ENCODE measurements around the gene HJURP. TPM values are rescaled to one million over a fixed set of nuclear protein-coding genes. Genes with fewer than 3 reads are reported as not detected.
A peak's percentile ranks its signal among the peaks of the same experiment; 100 is the strongest.

The HJURP gene
- total RNA-seq, 1 experiment from 2014 or later: 109 TPM

- H3K9me3 ChIP-seq (ENCODE audit: insufficient read depth, low read depth): no peaks in the 10 kb centered on the region
- no TSS peak for BruUV-seq (replicated peaks)
- POLR2A ChIA-PET (ENCODE audit: unreplicated experiment): no interaction called here
These were observed 18.8 kb downstream of the HJURP start for GRCh38 chr2:233835230-233836186.

DNA sequence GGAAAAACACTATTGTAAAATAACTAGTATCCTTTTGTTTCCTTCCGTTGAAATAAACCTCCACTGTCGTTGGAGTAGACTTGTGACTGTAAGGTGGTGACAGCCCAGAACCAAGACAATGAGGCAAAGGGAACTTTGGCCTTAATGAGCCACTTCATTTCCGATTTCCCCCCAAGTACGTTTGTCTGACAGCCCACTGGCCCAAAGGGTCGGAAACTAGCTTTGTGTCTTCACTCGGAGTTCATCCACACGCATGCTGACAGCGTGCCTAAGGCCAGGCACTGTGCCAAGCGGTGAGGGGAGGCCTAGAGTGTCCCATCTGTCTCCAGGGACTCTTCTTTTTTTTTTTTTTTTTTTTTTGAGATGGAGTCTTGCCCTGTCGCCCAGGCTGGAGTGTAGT, 21.0 kb downstream of the HJURP start:
- TF ChIP-seq EZH2 (IDR thresholded peaks at IDR 0.05; ENCODE audit: low read depth): no peak
- TF ChIP-seq CTCF (conservative IDR thresholded peaks at IDR 0.05): no peak
- BruUV-seq (replicated peaks): no TSS peak
- intact Hi-C loops (cut with micrococcal nuclease; ENCODE audit: unreplicated experiment): loop anchor here (2.0 to 5.0 kb wide), 6 partner anchors 143 to 981 kb away; partner anchors contain the start of gene USP40
- ChIA-PET CTCF (interaction anchor here (0.6 to 1.6 kb wide), 7 partner anchors 20 to 669 kb away, joined by 3 to 11 read pairs (median 5); no protein-coding TSS in a partner anchor), POLR2A (ENCODE audit: unreplicated experiment) (interaction anchor here (0.6 kb wide), 1 partner anchor 239 kb away, joined by 4 read pairs; no protein-coding TSS in a partner anchor)
- H3K36me3 ChIP-seq (ENCODE audit: low read depth): peaks cover 18% of the 10 kb centered on the region
- H3K27ac ChIP-seq: no peak overlapping the region
- H2AFZ ChIP-seq: no peak overlapping the region
- H3K79me2 ChIP-seq (ENCODE audit: low read depth): peaks cover 15% of the 10 kb centered on the region
- DNase-seq: no peak
- H3K27me3 ChIP-seq (ENCODE audit: insufficient read depth, low read depth): no peaks in the 10 kb centered on the region
- H4K20me1 ChIP-seq (ENCODE audit: insufficient read depth): peaks cover 5% of the 10 kb centered on the region; the same call in 1 of the 2 replicates
- H3F3A ChIP-seq (ENCODE audit: insufficient read depth, low read depth): peaks cover 51% of the 10 kb centered on the region; the same call in 1 of the 2 replicates
- no peak overlapping the region for H3K4me2 ChIP-seq
- no peaks in the 10 kb centered on the region for H3K4me1 ChIP-seq (replicated peaks; ENCODE audit: insufficient read depth)
- H3K9me3 ChIP-seq (ENCODE audit: insufficient read depth, low read depth): no peaks in the 10 kb centered on the region
- no peaks in the 10 kb centered on the region for H3K9me2 ChIP-seq (ENCODE audit: insufficient read depth)
- no peak overlapping the region for H3K4me3 ChIP-seq

More at GRCh38 chr2:233835230-233836186, 18.8 kb downstream of the HJURP start:
- Histone ChIP-seq H3K4me1 (replicated peaks; ENCODE audit: insufficient read depth) (no peaks in the 10 kb centered on the region), H3K79me2 (ENCODE audit: low read depth) (peaks cover 37% of the 10 kb centered on the region), H3K36me3 (ENCODE audit: low read depth) (peaks cover 35% of the 10 kb centered on the region), H3K27me3 (ENCODE audit: insufficient read depth, low read depth) (no peaks in the 10 kb centered on the region), H3K4me3 (no peak overlapping the region), H4K20me1 (ENCODE audit: insufficient read depth) (peaks cover 14% of the 10 kb centered on the region; the same call in 1 of the 2 replicates), H3K27ac (no peak overlapping the region), H3K4me2 (no peak overlapping the region), H3K9me2 (ENCODE audit: insufficient read depth) (no peaks in the 10 kb centered on the region), H3F3A (ENCODE audit: insufficient read depth, low read depth) (peaks cover 51% of the 10 kb centered on the region; the same call in 1 of the 2 replicates), H2AFZ (no peak overlapping the region)
- DNase-seq: no peak
- CTCF ChIA-PET: no interaction called here
- intact Hi-C loops (cut with micrococcal nuclease; ENCODE audit: unreplicated experiment): no loop called here
- TF ChIP-seq CTCF (conservative IDR thresholded peaks at IDR 0.05) (no peak), EZH2 (IDR thresholded peaks at IDR 0.05; ENCODE audit: low read depth) (no peak)

GRCh38 chr2:233832869-233833311, 21.4 kb downstream of the HJURP start:
- H3K9me3 ChIP-seq (ENCODE audit: insufficient read depth, low read depth): no peaks in the 10 kb centered on the region
- no TSS peak for BruUV-seq (replicated peaks)
- DNase-seq: peak; percentile 77 to 83
- peaks cover 5% of the 10 kb centered on the region; the same call in 1 of the 2 replicates for H4K20me1 ChIP-seq (ENCODE audit: insufficient read depth)
- H3K27ac ChIP-seq: no peak overlapping the region
- no peak overlapping the region for H3K4me2 ChIP-seq
- intact Hi-C loops (cut with micrococcal nuclease; ENCODE audit: unreplicated experiment): loop anchor here (1.0 to 5.0 kb wide), 7 partner anchors 142 to 981 kb away; partner anchors contain the start of gene USP40
- peaks cover 51% of the 10 kb centered on the region; the same call in 1 of the 2 replicates for H3F3A ChIP-seq (ENCODE audit: insufficient read depth, low read depth)
- H3K4me3 ChIP-seq: no peak overlapping the region
- H3K79me2 ChIP-seq (ENCODE audit: low read depth): peaks cover 11% of the 10 kb centered on the region
- no peaks in the 10 kb centered on the region for H3K4me1 ChIP-seq (replicated peaks; ENCODE audit: insufficient read depth)
- no peaks in the 10 kb centered on the region for H3K27me3 ChIP-seq (ENCODE audit: insufficient read depth, low read depth)
- POLR2A ChIA-PET (ENCODE audit: unreplicated experiment): interaction anchor here (0.6 kb wide), 3 partner anchors 138 to 360 kb away, joined by 3 to 4 read pairs (median 4); no protein-coding TSS in a partner anchor
- no peak for TF ChIP-seq EZH2 (IDR thresholded peaks at IDR 0.05; ENCODE audit: low read depth)
- TF ChIP-seq CTCF (conservative IDR thresholded peaks at IDR 0.05): peak; percentile 74
- CTCF ChIA-PET: interaction anchor here (0.6 to 1.6 kb wide), 10 partner anchors 10 to 669 kb away, joined by 3 to 11 read pairs (median 4); partner anchors contain the start of gene ATG16L1
- H2AFZ ChIP-seq: no peak overlapping the region
- H3K9me2 ChIP-seq (ENCODE audit: insufficient read depth): no peaks in the 10 kb centered on the region
- H3K36me3 ChIP-seq (ENCODE audit: low read depth): peaks cover 15% of the 10 kb centered on the region

Data from PC-9 (cell line).